ENCODE results near the gene CRLF3. TPM values are rescaled to one million over a fixed set of nuclear protein-coding genes. Genes with fewer than 3 reads are reported as not detected.

Gene CRLF3
- total RNA-seq, 2 donors from 2014 or later: 12.0 to 18.0 TPM

DNA sequence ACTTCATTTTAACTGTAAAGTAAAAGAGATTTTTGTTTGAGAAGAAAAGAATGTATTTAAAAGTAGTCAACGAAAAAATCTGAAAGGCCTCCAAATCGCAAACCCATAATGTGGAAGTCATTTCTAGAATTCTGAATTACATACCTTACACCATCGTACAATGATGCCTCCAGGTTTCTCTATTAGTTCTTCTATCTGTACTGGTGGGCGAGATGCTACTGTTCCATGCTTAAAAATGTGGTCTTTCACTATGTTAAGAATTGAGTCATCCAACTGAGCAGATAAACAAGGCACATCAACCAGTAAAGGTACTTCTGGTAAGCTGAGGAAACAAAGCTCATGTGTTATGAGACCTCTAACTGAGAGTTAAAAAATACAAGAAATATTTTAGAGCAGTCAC is 28.5 kb downstream of the CRLF3 start:
- Histone ChIP-seq H3K9ac (ENCODE audit: low read depth in 2 of 2, low read length in 2 of 2) (no peak overlapping the region), H3K4me1 (no peaks in the 10 kb centered on the region), H3K9me3 (no peaks in the 10 kb centered on the region), H3K27me3 (no peaks in the 10 kb centered on the region), H3K4me3 (no peak overlapping the region), H3K27ac (no peak overlapping the region), H3K36me3 (no peaks in the 10 kb centered on the region)
- intact Hi-C loops (cut with DNase I): no loop called here
- no peak for TF ChIP-seq CTCF (IDR thresholded peaks at IDR 0.05)
- DNase-seq: no peak

- no peak overlapping the region for H3K4me3 ChIP-seq
- TF ChIP-seq CTCF (IDR thresholded peaks at IDR 0.05): no peak
- intact Hi-C loops (cut with DNase I): no loop called here
- DNase-seq: no peak
- no peaks in the 10 kb centered on the region for H3K27me3 ChIP-seq
- H3K36me3 ChIP-seq: no peaks in the 10 kb centered on the region
- no peak overlapping the region for H3K27ac ChIP-seq
- H3K9ac ChIP-seq (ENCODE audit: low read depth in 2 of 2, low read length in 2 of 2): no peak overlapping the region
- no peaks in the 10 kb centered on the region for H3K4me1 ChIP-seq
- H3K9me3 ChIP-seq: no peaks in the 10 kb centered on the region
Observed at GRCh38 chr17:30794372-30794771, 30.1 kb downstream of the CRLF3 start.

GRCh38 chr17:30793282-30793977 is 31.1 kb downstream of the CRLF3 start:
- H3K36me3 ChIP-seq: no peaks in the 10 kb centered on the region
- intact Hi-C loops (cut with DNase I): no loop called here
- TF ChIP-seq CTCF (IDR thresholded peaks at IDR 0.05): no peak

GRCh38 chr17:30790279-30790678 is 34.2 kb downstream of the CRLF3 start:
- Histone ChIP-seq H3K36me3 (peaks cover 8% of the 10 kb centered on the region), H3K27ac (no peak overlapping the region), H3K9ac (ENCODE audit: low read depth in 2 of 2, low read length in 2 of 2) (no peak overlapping the region), H3K27me3 (no peaks in the 10 kb centered on the region), H3K4me3 (no peak overlapping the region), H3K9me3 (no peaks in the 10 kb centered on the region), H3K4me1 (no peaks in the 10 kb centered on the region)
- no peak for DNase-seq
- intact Hi-C loops (cut with DNase I): no loop called here
- no peak for TF ChIP-seq CTCF (IDR thresholded peaks at IDR 0.05)

More at GRCh38 chr17:30793282-30793977, 31.1 kb downstream of the CRLF3 start:
- Histone ChIP-seq H3K9ac (ENCODE audit: low read depth in 2 of 2, low read length in 2 of 2) (no peak overlapping the region), H3K27me3 (no peaks in the 10 kb centered on the region), H3K27ac (no peak overlapping the region), H3K4me1 (no peaks in the 10 kb centered on the region), H3K4me3 (no peak overlapping the region), H3K9me3 (no peaks in the 10 kb centered on the region)
- no peak for DNase-seq

GRCh38 chr17:30788918-30789317 is 35.6 kb downstream of the CRLF3 start:
- no peak for TF ChIP-seq CTCF (IDR thresholded peaks at IDR 0.05)
- Histone ChIP-seq H3K9ac (ENCODE audit: low read depth in 2 of 2, low read length in 2 of 2) (no peak overlapping the region), H3K9me3 (no peaks in the 10 kb centered on the region), H3K4me3 (no peak overlapping the region), H3K36me3 (peaks cover 8% of the 10 kb centered on the region), H3K27ac (no peak overlapping the region), H3K4me1 (no peaks in the 10 kb centered on the region), H3K27me3 (no peaks in the 10 kb centered on the region)
- intact Hi-C loops (cut with DNase I): no loop called here
- no peak for DNase-seq
